ENCODE results near the gene HBA2.
"Not testable (repeated sequence)": the region's sequence is repeated elsewhere in the genome, so short reads cannot be mapped to it uniquely, and the experiment has no call there.

The HBA2 gene

DNA sequence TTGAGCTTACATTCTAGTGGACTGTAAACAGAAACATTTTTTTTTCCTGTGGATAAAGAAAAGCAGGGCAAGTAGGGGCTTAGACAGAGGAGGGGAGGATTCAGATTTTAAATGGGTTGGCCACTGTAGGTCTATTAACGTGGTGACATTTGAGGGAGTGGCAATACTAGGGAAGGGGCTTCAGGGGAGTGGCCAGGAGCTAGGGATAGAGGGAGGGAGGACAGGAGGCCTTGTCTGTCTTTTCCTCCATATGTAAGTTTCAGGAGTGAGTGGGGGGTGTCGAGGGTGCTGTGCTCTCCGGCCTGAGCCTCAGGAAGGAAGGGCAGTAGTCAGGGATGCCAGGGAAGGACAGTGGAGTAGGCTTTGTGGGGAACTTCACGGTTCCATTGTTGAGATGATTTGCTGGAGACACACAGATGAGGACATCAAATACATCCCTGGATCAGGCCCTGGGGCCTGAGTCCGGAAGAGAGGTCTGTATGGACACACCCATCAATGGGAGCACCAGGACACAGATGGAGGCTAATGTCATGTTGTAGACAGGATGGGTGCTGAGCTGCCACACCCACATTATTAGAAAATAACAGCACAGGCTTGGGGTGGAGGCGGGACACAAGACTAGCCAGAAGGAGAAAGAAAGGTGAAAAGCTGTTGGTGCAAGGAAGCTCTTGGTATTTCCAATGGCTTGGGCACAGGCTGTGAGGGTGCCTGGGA is 13.4 kb upstream of the HBA2 start:
- no peak for DNase-seq

DNA sequence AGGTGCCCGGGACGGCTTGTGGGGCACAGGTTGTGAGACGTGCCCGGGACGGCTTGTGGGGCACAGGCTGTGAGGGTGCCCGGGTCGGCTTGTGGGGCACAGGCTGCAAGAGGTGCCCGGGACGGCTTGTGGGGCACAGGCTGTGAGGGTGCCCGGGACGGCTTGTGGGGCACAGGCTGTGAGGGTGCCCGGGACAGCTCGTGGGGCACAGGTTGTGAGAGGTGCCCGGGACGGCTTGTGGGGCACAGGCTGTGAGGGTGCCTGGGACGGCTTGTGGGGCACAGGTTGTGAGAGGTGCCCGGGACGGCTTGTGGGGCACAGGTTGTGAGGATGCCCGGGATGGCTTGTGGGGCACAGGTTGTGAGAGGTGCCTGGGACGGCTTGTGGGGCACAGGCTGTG is 12.4 kb upstream of the HBA2 start:
- not testable (repeated sequence) for DNase-seq

DNA sequence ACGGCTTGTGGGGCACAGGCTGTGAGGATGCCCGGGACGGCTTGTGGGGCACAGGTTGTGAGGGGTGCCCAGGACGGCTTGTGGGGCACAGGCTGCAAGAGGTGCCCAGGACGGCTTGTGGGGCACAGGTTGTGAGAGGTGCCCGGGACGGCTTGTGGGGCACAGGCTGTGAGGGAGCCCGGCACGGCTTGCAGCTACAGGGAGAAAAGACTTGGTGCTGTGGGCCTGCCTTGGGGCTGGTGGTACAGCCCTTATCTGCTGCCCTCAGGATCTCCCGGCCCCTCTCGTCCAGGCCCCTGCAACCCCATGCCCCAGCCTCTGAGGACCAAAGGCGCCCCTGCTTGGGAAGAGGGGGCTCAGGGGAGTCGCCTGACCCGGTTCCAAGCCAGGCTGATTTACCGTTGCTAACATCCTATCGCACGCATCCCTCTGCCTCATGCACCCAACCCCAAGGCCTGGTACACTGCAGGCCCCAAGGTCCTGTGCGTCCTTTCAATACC is 11.9 kb upstream of the HBA2 start:
- DNase-seq: no peak

DNA sequence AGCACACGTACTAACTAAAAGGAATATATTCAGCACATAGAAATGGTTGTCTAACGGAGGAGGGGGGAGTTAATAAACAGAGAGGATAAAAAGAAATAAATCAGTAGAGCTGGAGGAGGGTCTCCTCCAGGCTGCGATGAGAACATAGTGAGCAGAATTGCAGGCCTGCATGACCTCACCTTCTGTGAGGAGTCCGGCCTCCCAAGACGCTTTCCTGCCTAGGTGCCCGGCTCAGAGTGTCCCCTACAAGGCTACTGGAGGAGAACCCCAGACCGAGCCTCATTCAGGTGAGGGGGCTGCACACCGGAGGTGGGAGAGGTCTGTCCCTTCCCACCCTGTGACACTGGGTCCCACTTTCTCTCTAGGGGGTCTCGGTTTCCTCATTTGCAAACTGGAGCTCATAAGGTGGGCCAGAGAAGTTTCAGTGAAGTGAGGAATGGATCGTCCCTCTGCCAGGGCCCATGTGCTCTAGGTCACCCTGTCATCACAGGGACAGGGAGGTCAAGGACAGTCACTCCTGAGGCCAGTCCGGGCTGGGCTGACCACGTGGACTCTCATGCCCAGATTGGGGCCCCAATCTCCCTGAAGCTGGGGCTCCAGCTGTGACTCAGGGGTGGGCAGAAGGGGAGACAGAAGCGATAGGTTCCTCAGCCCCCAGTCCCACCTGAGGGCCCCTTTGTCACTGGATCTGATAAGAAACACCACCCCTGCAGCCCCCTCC is 10.2 kb upstream of the HBA2 start:
- no peak for DNase-seq

DNA sequence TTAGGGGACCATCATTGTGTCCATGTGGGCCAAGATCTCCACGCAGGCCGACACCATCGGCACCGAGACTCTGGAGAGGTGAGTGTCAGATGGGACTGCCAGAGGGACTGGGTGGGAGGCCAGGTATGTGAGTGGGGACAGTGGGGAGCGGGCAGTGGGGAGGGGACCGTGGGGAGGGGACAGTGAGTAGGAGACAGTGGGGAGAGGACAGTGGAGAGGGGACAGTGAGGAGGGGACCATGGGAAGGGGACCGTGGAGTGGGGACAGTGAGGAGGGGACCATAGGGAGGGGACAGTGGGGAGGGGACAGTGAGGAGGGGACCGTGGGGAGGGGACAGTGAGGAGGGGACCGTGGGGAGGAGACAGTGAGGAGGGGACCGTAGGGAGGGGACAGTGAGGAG is 9.5 kb upstream of the HBA2 start:
- DNase-seq: not testable (repeated sequence)

DNA sequence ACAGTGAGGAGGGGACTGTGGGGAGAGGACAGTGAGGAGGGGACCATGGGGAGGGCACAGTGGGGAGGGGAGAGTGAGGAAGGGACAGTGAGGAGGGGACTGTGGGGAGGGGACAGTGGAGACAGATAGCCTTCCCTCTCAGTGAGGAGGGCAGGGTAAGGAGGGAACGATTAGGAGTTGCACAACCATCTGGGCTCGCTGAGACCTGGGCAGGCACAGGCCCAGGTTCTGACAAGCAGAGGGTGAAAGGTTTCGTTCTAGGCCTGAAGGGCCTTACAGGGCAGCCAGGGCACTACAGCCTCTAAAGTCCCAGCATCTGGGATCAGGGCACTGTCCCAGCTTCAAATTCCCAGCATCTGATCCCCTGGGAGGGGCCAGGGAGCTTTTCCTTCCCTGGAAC is 9.0 kb upstream of the HBA2 start:
- not testable (repeated sequence) for DNase-seq

DNA sequence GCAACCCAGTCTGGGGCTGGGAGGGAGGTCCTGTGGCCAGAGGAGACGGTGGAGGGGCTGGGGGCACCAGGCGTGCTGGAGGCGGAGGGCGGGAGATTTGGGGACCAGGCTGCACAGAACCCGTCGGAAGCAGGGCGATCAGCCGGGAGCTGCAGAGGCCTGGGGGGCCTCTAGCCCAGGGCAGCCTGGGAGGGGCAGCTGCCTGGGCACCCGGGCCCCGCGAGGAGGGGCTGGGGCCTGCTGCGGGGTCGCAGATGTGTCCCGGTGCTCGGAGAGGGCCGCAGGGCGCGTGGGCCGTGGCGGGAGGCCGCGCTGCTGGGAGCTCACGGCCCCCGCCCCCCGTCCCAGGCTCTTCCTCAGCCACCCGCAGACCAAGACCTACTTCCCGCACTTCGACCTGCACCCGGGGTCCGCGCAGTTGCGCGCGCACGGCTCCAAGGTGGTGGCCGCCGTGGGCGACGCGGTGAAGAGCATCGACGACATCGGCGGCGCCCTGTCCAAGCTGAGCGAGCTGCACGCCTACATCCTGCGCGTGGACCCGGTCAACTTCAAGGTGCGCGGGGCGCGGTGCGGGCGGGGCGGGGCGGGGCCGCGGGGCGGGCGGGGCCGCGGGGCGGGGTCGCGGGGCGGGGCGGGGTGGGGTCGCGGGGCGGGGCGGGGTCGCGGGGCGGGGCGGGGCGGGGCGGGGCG is 8.4 kb upstream of the HBA2 start:
- DNase-seq: not testable (repeated sequence)

DNA sequence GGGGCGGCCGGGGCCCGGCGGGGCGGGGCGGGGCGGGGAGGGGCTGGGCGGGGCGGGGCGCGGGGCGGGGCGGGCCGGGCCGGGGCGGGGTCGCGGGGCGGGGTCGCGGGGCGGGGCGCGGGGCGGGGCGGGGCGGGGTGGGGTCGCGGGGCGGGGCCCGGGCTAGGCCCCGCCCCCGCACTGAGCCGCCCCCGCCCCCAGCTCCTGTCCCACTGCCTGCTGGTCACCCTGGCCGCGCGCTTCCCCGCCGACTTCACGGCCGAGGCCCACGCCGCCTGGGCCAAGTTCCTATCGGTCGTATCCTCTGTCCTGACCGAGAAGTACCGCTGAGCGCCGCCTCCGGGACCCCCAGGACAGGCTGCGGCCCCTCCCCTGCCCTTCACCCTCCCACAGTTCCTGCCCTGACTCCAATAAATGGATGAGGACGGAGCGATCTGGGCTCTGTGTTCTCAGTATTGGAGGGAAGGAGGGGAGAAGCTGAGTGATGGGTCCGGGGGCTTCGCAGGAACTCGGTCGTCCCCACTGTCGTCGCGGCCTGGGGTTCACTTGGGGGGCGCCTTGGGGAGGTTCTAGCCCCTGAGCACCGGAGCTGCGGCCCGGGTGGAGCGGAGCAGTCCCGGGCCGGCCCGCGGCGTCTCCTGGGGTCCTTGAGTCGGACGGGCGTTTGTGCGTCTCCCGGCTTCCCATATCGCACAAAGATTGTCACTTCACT is 7.7 kb upstream of the HBA2 start:
- DNase-seq: no peak

DNA sequence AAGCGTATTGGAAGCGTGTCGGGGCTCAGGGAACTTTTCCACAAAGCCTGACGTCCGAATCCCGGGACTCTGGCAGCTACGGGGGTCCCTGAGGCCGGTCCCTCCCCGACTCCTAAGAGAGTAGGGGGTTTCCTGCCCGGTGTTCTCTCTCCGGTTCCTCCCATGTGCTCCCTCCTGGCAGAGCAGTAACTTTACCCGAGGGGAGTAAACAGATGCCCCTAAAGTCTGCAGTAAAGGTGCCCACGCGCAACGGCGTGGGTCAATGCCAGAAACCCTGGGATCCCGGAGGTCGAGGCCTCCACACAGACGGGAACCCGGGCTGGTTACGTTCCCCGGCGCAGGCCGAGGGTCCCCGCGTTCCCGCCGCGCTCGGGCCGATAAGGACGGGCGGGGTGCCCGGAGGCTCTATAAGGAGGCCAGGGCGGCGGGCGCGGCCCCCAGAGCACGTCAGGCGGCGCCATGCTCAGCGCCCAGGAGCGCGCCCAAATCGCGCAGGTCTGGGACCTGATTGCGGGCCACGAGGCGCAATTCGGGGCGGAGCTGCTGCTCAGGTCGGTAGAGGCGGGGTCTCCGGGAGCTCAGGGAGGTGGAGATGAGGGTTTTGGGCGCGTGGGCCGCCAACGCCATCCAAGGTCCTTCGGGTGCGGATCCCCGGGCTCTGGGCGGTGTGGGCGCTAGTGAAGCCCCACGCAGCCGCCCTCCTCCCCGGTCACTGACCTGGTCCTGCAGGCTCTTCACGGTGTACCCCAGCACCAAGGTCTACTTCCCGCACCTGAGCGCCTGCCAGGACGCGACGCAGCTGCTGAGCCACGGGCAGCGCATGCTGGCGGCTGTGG is 6.9 kb upstream of the HBA2 start, which contains the start of gene HBM:
HBM (plus strand) TSS at position 440 of the 836 bp plus-strand sequence; CDS start at position 460, 20 bp downstream.
- DNase-seq: no peak

DNA sequence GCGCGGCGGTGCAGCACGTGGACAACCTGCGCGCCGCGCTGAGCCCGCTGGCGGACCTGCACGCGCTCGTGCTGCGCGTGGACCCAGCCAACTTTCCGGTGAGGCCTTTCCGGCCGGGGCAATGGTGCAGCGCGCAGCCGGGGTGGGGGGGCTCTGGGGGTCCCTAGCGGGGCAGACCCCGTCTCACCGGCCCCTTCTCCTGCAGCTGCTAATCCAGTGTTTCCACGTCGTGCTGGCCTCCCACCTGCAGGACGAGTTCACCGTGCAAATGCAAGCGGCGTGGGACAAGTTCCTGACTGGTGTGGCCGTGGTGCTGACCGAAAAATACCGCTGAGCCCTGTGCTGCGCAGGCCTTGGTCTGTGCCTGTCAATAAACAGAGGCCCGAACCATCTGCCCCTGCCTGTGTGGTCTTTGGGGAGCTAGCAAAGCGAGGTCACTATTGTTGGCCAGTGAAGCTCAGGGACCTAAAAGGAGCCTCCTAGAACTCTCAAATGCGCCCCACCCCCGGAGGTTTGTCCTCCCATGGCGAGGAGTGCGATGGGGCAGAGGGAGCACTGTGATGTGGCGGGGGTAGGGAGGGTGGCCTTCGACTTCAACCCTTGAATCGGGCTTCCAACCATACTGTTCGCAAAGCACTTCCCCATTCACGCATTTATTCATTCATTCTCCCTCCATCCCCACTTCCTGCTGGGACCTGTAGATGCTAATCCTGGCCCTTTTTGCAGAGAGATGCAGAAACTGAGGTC is 6.1 kb upstream of the HBA2 start:
- no peak for DNase-seq

DNA sequence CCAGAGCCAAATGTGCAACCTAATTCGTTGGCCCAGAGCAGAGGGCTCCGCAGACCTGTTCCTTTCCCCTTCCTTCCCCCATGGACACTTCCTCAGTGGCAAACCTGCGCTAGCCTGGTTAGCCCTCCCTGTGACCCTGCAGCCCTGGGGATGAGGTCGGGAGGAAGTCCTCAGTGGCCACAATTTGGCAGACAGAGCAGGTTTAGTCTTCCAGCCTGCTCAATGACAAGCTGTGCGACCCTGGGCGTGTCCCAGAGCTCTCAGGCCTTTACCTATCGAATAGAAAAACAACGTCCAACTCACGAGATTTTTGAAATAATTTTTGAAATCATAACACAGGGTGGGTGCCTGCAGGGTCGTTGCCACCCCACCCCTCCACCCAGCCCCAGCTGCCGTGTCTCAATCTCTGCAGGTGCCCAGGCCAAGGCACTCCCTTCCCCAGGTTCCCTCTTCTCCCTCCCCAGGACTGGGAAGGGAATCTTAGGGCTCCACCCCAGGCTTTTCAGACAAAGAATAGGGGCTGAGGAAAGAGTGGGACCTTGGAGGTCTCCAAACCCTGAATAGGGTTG is 5.5 kb upstream of the HBA2 start:
- DNase-seq: no peak

DNA sequence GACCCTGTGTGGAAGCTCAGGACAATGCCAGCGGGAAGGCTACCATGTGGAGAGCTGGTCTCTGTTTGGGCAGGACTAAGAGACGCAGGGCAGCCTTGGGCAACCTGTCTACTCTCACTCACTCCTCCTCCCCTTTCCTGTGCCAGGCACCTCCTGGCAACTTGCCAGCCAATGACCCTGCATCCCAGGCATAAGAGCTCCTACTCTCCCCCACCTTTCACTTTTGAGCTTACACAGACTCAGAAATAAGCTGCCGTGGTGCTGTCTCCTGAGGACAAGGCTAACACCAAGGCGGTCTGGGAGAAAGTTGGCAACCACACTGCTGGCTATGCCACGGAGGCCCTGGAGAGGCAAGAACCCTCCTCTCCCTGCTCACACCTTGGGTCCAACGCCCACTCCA is 4.3 kb upstream of the HBA2 start:
- no peak for DNase-seq

DNA sequence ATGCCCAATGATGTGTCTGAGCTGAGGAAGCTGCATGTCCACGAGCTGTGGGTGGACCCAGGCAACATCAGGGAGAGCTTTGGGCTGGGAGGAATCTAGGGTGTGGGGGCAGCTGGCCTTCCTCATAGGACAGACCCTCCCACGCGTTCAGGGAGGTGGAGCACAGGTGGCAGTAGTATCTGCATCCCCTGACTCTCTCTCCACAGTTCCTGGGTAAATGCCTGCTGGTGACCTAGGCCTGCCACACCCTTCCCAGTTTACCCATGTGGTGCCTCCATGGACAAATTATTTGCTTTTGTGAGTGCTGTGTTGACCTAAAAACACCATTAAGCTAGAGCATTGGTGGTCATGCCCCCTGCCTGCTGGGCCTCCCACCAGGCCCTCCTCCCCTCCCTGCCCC is 3.7 kb upstream of the HBA2 start:
- no peak for DNase-seq

DNA sequence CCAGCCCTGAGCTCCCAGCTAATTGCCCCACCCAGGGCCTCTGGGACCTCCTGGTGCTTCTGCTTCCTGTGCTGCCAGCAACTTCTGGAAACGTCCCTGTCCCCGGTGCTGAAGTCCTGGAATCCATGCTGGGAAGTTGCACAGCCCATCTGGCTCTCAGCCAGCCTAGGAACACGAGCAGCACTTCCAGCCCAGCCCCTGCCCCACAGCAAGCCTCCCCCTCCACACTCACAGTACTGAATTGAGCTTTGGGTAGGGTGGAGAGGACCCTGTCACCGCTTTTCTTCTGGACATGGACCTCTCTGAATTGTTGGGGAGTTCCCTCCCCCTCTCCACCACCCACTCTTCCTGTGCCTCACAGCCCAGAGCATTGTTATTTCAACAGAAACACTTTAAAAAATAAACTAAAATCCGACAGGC is 2.6 kb upstream of the HBA2 start:
- not testable (repeated sequence) for DNase-seq

DNA sequence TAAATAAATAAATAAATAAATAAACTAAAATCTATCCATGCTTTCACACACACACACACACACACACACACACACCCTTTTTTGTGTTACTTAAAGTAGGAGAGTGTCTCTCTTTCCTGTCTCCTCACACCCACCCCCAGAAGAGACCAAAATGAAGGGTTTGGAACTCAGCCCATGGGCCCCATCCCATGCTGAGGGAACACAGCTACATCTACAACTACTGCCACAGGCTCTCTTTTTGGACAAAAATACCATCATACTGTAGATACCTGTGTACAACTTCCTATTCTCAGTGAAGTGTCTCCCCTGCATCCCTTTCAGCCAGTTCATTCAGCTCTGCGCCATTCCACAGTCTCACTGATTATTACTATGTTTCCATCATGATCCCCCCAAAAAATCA is 1.9 kb upstream of the HBA2 start:
- DNase-seq: no peak

DNA sequence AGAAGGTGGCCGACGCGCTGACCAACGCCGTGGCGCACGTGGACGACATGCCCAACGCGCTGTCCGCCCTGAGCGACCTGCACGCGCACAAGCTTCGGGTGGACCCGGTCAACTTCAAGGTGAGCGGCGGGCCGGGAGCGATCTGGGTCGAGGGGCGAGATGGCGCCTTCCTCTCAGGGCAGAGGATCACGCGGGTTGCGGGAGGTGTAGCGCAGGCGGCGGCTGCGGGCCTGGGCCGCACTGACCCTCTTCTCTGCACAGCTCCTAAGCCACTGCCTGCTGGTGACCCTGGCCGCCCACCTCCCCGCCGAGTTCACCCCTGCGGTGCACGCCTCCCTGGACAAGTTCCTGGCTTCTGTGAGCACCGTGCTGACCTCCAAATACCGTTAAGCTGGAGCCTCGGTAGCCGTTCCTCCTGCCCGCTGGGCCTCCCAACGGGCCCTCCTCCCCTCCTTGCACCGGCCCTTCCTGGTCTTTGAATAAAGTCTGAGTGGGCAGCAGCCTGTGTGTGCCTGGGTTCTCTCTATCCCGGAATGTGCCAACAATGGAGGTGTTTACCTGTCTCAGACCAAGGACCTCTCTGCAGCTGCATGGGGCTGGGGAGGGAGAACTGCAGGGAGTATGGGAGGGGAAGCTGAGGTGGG is 657 bp downstream of the HBA2 start:
- not testable (repeated sequence) for DNase-seq

DNA sequence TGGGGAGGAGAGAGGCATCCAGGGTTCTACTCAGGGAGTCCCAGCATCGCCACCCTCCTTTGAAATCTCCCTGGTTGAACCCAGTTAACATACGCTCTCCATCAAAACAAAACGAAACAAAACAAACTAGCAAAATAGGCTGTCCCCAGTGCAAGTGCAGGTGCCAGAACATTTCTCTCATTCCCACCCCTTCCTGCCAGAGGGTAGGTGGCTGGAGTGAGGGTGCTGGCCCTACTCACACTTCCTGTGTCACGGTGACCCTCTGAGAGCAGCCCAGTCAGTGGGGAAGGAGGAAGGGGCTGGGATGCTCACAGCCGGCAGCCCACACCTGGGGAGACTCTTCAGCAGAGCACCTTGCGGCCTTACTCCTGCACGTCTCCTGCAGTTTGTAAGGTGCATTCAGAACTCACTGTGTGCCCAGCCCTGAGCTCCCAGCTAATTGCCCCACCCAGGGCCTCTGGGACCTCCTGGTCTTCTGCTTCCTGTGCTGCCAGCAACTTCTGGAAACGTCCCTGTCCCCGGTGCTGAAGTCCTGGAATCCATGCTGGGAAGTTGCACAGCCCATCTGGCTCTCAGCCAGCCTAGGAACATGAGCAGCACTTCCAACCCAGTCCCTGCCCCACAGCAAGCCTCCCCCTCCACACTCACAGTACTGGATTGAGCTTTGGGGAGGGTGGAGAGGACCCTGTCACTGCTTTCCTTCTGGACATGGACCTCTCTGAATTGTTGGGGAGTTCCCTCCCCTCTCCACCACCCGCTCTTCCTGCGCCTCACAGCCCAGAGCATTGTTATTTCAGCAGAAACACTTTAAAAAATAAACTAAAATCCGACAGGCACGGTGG is 1.5 kb downstream of the HBA2 start:
- not testable (repeated sequence) for DNase-seq

DNA sequence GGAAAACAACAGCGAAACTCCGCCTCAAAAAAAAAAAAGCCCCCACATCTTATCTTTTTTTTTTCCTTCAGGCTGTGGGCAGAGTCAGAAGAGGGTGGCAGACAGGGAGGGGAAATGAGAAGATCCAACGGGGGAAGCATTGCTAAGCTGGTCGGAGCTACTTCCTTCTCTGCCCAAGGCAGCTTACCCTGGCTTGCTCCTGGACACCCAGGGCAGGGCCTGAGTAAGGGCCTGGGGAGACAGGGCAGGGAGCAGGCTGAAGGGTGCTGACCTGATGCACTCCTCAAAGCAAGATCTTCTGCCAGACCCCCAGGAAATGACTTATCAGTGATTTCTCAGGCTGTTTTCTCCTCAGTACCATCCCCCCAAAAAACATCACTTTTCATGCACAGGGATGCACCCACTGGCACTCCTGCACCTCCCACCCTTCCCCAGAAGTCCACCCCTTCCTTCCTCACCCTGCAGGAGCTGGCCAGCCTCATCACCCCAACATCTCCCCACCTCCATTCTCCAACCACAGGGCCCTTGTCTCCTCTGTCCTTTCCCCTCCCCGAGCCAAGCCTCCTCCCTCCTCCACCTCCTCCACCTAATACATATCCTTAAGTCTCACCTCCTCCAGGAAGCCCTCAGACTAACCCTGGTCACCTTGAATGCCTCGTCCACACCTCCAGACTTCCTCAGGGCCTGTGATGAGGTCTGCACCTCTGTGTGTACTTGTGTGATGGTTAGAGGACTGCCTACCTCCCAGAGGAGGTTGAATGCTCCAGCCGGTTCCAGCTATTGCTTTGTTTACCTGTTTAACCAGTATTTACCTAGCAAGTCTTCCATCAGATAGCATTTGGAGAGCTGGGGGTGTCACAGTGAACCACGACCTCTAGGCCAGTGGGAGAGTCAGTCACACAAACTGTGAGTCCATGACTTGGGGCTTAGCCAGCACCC is 2.6 kb downstream of the HBA2 start:
- no peak for DNase-seq
